DOHH2 (cell line): Measurements from ENCODE around the gene ST3GAL3.

Experiments
- EZH2phosphoT487 ChIP-seq: fragments of 200-600 bp; sonication (generic); IDR thresholded peaks from 2 replicates; pipeline ENCODE4 v1.6.1; 2017; ENCODE audit warnings: borderline replicate concordance, mild to moderate bottlenecking, antibody characterized with exemption, low read length, moderate library complexity, mixed read lengths
- TF ChIP-seq, protein P1 (sequence below): fragments of 200-600 bp; sonication (generic); IDR thresholded peaks from one replicate; pipeline ENCODE4 v1.5.1; 2014; ENCODE audit warnings: antibody characterized with exemption, mild to moderate bottlenecking, low read depth, low read length; ENCODE audit not compliant: poor library complexity, severe bottlenecking

DNA sequence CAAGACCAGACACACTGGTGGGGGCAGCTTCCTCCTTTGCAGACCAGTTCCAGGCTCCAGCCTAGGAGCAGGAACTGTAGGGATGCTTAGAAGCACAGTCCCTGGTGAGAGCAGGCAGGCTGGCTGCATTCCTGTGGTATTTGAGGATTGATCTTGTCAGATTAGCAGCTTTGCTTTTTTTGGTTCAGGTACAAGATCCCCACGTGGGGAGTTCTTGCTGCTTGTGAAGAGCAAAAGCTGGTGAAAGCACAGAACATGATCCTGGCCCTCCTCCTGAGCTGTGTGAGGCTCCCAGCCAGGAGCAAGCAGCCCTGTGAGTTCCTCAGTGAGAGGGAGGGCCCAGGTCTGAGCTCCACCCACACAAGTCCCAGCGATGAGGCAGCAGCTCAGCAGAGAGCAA is 151.0 kb downstream of the ST3GAL3 start:
- TF ChIP-seq, protein P1, sequence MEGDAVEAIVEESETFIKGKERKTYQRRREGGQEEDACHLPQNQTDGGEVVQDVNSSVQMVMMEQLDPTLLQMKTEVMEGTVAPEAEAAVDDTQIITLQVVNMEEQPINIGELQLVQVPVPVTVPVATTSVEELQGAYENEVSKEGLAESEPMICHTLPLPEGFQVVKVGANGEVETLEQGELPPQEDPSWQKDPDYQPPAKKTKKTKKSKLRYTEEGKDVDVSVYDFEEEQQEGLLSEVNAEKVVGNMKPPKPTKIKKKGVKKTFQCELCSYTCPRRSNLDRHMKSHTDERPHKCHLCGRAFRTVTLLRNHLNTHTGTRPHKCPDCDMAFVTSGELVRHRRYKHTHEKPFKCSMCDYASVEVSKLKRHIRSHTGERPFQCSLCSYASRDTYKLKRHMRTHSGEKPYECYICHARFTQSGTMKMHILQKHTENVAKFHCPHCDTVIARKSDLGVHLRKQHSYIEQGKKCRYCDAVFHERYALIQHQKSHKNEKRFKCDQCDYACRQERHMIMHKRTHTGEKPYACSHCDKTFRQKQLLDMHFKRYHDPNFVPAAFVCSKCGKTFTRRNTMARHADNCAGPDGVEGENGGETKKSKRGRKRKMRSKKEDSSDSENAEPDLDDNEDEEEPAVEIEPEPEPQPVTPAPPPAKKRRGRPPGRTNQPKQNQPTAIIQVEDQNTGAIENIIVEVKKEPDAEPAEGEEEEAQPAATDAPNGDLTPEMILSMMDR = no peak
- no peak for TF ChIP-seq EZH2phosphoT487
